Measurements from ENCODE around the gene FTO.
"Not testable (repeated sequence)": the region's sequence is repeated elsewhere in the genome, so short reads cannot be mapped to it uniquely, and the experiment has no call there.

The FTO gene

DNA sequence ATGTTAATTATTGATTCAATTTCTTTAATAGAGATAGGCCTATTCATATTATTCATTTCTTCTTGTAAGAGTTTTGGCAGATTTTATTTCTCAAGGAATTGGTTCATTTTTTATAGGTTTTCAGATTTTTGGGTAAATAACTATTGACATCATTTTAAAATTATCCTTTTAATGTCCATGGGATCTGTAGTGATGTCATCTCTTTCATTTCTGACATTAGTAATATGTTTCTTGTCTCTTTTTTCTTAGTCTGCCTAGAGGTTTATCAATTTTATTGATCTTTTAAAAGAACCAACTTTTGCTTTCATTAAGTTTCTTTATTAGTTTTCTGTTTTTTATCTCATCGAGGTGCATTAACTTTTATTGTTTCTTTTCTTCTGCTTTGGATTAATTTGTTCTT is 162.6 kb downstream of the FTO start:
- DNase-seq = no peak

DNA sequence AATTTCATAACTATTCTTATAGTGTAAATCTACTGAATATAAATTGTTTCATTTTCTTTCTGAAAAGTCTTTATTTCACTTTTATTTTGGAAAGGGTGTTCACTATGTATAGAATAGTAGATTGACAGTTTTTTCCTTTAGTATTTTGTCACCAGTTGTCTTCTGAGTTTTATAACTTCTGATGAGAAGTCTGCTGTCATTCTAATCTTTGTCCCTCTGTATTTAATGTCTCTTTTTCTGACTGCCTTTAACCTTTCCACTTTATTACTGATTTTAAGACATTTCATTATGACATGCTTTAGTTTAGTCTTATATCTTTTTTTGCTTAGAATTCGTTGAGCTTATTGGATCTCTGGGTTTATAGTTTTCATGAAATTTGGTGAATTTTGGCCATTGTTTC is 166.9 kb downstream of the FTO start:
- no peak for DNase-seq

DNA sequence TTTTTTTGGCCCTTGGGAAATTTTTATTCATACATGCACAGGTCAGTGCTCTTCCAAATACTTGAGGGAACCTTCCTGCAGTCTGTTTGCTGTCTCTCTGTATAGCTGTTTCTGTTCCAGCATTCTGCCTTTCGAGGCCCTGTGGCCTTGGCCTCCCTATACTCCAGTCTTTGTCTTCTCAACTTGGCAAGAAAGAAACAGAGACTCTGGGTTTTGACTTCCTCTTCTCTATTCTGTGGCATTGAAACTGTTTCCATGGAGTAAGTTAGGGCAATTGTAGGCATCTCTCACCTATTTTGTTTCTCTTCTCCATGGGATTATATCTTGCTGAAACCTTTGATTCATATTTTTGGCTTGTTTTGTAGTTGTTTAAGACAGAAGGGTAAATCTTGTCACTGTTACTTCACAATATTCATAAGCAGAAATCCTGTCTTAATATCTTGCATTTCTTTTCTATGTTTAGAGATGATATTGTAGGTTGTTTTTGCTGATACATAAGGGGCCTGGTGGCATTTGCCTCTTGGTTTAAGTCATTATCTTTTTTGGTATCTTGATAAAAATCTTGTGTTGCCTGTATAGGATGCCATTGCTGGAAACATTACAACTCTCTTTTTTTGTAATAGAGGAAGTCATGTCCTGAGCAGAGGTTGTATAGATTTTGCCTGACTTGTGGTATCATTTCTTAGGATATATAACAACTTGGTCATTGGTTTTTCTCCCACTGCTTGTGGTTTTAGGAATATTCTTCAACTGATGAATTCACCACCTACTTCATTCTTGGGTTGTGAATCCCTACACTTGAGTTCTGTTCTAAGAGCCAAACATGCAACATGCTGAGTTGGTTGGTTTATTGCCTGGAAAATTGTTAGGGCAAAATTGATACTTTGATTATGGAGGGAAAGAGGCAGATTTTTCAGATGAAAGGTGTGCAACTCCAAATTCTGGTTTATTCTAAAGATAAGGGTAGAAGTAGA is 168.6 kb downstream of the FTO start:
- no peak for DNase-seq

DNA sequence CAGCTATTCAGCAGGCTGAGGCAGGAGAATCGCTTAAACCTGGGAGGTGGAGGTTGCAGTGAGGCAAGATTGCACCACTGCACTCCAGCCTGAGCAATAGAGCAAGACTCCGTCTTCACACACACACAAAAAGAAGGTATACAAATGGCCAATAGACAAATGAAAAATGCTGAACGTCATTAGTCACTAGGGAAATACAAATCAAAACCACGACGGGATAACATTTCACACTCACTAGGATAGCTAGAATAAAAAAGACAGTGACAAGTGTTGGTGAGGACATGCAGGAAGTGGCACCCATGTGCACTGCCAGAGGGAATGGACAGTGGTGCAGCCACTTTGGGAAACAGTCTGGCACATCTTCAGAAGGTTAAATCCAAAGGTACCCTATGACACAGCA is 172.9 kb downstream of the FTO start:
- DNase-seq = no peak

DNA sequence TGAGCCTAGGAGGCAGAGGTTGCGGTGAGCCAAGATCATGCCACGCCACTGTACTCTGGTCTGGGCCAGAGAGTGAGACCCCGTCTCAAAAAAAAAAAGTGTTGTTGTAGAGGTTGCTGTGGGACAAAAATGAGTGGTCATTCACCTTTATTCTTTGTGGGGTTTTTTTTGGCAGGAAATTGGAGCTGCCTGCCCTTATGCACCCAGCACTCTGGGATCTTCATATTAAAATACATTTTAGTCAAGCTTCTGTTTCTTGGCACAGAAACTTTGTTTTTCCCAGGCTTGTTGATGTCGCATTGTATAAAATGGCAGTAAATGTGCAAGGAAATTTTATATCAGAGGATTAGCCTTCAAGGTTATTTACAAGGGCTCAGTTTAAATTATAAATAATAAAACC is 174.3 kb downstream of the FTO start:
- DNase-seq = no peak

DNA sequence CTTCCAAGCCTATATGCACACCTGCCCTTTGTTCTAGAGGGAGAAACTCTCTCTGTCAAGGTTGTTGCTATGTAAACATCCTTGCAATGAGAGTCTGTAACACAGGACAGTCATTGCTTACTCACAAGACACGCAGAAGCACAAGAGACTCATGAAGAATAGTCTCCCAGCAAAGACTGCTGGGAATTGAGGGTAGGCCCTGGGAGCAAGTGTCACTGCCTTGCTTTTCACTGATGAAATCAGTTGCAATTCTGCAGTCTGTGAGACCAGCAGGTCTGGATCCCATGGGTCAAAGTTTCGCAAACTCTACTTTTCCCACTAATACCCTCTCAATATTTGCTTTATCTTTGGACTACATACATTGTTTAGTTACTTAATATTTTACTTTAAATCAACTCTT is 177.4 kb downstream of the FTO start:
- DNase-seq = no peak

DNA sequence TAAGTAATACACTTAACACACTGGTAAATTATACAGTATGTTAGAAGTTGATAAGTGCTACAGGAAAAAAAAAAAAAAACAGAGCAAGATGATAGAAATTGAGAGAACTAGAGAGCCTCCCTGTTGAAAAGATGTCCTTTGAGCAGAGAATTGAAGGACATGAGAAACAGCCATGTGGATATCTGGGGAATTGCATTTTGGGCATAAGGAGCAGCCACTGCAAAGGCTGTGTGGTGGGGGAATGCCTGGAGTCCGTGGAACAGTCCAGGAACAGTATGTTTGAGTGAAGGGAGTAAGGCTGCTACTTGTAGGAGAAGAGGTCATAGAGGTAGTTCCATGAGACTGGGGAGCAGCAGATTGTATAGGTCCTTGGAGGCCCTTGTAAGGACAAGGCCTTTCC is 178.4 kb downstream of the FTO start:
- DNase-seq = no peak

DNA sequence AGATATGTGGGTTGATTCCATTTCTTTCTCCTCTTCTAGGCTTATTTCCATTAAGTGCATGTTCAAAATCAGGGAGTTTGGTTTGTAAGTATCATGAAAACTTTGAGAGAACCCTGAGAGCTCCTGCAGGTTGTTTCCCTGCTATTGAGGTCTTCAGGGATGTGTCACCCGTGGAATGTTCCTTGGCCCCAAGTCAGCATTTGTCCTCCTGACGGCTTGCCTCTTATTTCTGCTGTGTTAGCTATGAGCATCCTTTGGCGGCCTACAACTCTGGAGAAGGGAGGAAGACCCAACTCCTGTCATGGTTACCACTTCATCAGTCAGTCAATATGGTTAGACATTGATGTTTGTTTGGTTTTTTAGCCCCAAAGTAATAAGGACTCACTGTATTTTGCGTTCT is 180.8 kb downstream of the FTO start:
- no peak for DNase-seq

DNA sequence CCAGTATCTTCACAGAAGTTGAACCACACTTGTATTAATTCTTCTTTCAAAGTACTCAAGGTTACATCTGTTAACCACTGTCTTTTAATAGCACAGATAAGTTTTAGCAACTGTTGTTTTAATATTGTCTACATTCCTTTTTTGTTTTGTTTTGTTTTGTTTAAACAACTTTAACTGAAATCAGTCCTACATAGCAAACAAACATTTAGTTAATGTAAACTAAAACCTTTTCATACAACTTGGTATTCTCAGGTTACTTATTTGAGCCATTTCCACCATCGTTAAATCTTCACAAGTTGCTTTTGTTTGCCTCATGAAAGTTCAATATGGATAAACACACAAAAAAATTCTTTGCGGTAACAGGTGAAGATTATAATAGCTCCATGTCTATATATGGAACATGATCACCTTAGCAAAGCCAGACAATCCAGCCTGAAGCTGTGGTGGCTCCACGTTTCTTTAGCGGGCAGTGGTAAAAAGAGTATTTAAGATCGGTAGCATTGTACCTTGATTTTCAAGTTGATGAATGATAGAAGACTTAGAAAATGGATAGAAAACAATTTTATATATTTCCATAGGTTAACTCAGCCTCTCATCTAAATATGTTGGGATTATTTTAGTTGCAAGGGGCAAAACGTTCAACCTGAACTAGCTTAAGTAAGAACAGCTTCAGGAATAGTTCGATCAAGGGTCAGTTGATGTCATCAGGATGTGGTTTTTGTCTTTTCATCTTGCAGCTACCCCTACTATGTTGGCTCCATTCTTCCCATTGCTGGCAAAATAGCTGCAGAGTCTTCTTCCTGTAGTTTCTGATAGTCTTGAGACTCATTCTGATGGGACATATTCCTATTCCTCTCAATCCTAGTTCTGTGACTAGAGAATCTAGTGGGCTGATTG is 182.8 kb downstream of the FTO start:
- no peak for DNase-seq

DNA sequence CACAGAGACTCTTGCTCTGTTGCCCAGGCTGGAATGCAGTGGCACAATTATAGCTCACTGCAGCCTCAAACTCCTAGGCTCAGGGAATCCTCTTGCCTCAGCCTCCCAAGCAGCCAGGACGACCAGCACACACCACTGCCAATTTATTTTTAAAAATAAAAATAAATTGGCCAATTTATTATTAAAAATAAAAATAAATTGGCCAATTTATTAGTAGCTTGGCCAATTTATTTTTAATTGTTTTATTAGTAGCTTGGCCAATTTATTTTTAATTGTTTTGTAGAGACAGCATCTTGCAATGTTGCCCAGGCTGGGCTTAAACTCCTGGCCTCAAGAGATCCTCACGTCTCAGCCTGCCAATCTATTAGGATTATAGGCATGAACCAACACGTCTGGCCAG is 184.3 kb downstream of the FTO start:
- DNase-seq = no peak

DNA sequence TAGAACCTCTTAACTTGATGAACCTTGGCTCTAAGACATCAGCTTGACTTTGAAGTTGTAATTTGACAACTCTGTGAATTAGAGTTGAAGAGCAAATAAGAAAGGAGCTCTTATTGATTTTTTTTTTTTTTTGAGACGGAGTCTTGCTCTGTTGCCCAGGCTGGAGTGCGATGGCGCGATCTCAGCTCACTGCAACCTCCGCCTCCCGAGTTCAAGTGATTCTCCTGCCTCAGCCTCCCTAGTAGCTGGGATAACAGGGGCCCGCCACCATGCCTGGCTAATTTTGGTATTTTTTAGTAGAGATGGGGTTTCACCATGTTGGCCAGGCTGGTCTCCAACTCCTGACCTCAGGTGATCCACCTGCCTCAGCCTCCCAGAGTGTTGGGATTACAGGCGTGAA is 186.9 kb downstream of the FTO start:
- not testable (repeated sequence) for DNase-seq

DNA sequence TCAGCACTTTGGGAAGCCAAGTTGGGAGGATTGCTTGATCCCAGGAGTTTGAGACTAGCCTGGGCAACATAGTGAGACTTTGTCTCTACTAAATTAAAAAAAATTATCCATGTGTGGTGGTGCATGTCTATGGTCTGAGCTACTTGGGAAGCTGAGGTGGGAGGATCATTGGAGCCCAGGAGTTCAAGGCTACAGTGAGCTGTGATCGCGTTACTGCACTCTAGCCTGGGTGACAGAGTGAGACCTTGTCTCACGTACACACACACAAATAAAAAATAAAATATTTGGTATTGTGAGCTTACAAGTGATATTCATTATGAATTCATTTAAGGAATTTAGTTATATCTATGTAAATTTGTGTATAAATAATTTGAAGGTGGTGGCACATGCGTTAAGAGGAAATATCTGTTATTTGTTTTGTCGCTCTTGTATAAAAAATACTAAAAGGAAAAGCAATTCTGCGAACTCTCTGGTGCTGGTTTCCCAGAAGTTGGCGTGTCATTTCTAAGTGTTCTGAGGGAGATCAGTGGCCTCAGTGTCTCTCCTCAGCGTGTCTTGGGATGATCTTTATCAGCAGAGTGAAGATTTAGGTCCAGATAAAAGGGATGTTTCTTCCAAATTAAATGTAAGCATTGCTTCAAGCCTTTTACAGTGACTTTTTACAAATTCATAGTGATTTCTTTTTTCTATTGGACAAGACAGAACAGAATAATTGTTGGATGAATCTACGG is 187.6 kb downstream of the FTO start:
- no peak for DNase-seq

DNA sequence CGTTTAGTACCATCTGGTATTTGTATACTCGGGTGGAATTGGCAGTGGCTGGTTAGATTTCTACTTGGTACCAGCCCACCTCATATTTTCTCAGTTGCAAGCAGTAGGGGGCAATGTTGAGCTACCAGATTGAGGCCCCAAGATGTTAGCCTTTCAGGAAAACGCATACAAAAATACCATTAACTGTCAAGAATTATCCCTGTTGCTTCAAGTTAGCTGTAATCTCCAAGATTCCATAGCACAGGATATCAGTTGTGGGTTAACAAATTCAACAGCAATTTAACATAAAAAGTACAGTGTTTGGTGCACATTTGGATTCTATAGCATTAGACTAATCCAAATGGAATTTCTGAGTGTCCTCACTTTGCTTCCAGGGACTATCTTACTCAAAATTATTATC is 188.2 kb downstream of the FTO start:
- DNase-seq = peak in 2 of 6 experiments; percentile 11 to 50

DNA sequence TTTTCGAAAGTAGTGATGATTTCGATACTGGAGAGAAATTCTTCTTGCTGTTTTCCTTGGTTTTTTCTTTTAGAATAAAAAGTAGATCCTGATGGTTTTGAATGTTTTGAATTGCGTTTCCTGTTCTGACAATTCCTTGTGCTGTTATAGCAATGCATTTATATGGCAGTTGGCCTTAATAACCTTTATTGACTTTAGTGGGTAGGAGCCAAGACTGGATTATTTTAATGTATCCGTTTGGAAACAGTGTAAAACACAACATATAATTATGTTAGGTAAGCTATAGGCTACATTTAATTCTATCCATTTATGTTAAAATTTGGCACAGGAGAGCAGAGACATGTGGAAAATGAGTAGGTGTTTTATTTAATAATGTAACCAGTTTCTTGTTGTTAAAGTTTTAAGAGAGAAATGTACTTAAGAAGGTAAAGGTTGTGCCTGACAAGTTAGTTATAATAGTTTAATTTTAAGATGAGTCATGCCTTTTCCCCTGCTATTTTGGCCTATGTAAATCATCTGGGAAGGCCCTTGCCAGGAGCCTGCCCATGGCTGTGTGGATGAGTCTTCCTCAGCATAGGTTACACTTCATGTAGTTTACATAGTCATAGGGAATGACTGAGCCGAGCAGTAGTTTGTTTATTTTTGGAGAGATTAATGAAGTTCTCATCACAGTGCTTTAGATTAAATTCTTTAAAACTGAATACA is 189.9 kb downstream of the FTO start:
- DNase-seq = no peak

DNA sequence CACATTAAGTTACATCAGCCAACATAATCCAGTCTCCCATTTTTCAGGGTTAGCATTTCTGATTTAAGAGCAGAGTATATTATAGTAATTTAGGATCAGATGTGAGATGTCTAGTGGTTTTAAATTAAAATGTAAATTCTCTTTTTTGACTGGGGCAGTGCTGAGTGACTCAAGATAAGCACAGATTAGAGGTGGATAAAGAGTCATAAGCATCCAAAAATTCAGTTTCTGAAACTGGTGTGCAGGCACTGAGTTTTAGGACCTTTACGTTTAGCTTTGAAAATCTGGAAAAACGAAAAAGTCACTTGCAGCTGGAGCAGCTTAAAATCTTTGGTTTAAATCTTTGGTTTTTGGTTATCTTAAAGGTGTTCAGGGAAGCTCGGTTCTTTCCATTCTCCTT is 190.7 kb downstream of the FTO start:
- DNase-seq = no peak

DNA sequence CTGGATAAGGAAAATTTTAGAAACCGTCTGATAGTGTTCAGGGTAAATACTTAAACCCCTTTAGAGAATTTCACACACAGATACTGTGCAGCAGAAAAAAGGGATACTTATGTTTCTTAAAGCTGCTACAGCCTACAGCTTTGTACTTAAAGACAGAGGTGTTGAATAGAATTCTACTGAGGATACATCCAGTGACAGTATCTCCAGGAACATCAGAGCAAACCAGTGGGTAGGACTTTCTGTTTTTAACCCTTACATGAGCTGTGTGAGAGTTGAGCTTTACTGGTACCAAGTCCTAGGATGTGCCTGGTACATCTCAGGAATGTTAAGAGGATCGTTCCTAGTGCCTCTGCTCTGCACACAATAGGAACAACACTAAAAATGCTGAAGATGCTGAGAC is 191.5 kb downstream of the FTO start:
- no peak for DNase-seq

DNA sequence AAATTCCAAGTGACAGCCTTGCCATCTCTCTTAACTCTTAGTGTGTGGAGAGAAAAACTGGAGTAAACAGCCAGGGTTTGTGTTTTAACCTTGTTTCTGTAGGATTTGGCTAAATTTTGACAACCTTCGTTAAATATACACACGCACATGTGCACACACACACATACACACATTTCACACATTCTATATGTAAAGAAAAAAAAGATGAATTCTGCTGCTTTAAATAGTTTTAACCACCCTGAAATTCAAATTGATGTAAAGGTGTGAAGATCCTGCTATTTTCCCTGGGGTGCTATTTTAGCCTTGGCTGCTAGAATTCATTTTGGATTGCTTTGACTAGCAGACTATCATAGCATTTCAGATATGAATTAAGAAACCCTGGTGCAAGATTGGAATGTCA is 191.9 kb downstream of the FTO start:
- DNase-seq = no peak

DNA sequence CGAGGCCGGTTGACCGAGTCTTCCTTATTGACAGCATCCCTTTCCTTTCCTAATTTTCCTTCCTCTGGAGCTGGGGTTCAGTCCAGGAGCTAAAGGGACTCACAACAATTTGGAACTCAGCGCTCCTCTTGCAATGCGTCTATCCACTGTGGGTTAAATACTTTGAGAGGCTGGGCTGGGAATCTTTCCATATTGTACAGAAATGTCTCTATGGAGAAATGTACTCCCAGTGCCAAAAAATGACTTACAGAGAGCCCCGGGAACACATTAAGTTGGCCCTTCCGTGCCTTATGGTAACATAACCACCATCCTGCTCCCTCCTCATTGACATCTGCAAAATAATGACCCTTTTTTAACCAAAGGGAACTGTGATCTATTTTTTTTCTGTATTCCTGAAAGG is 192.8 kb downstream of the FTO start:
- DNase-seq = no peak

DNA sequence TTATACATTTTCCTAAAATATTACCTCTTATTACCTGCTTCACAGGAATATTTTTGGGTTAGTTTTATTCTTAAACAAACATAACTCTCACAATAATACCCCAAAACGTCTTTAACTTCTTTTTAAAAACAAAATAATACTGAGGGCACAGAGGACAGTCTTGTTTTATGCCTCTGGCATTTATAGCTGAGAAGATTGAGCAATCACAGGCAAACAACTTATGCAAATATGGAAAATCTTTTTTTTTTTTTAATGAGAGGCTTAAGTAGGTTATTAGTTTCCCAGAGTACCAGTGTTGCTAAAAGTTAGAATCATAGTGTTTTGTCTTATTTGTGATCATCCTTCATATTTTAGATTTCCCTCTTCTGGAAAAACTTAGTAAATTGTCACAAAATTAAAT is 195.0 kb downstream of the FTO start:
- DNase-seq = no peak

DNA sequence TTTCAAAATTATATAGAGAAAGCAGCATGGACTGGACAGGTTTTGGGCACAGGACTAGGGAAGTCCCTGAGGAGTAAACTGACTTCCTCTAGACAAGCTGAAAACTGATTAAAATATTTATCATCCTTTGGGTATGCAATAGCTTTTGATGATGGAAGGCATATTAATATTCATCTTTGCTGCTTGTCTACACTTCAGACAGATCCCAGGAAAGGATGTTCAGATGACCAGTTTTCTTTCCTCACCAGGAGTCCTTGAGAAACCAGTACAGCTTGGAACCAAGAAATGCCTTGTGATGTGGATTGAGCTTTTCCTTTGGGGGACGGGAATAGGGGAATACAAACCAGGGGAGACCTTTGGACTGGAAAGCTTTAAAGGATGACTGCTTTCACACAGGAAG is 195.5 kb downstream of the FTO start:
- DNase-seq = no peak

DNA sequence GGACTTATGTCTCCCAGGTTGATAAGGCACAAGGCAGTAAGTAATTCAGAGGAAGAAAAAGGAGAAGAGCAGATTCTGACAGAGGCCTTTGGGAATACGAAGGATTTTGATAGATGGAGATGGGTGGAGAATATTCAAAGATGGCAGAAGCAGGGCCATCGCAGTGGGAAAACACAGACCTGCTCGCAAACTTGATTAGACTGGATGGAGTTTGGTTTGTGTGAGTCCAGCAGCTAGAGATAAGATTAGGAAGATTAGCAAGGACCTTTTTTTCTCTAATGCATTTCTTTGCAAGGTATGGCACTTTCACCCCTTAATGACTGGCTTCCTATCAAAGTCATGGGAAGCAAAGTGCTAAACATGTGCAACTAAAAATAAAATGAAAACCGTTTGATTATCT is 196.7 kb downstream of the FTO start:
- no peak for DNase-seq

DNA sequence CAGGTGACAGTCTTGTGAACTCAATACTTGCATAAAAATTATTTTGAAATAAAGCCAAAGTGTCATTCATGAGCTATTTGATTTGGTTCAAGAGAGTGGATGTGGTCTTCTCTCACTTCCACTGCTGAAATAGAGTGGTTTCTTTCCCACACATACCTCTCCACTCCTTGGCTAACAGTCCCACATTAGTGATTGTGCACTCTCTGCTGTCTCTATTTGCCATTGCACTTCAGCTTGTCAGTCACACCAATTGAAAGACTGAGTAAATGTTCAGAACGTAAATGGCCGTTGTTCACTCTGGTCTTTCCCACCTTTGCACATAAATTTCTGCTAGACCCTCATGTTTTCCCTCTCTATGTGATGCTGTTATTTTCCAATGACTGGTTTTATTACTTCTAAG is 197.5 kb downstream of the FTO start:
- DNase-seq = no peak

DNA sequence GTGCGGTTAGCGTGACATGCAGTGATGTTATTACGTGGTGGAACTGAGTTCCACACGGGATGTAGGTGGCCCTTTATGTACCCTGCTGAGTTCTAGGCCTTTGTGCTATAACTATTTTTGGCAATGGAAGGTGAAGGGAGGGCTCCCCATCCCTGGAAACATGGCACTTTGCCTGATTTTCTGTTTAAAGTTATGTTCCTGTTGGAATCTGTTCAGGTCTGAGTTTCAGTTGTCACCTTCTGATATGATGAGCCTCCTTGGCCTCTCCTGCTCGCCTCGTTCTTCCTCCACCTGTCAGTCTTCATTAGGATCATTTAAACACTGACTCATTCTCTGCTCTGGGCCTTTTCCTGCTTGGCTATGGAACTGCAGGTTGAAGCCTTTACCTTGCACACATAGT is 200.6 kb downstream of the FTO start:
- DNase-seq = no peak
